Caco-2 (cell line): Measurements from ENCODE around the gene MTARC1. TPM values are rescaled to one million over a fixed set of nuclear protein-coding genes. Genes with fewer than 3 reads are reported as not detected.

Source experiments
- BruUV-seq: library from RNA; stranded (reverse); fragments of 400-500 nt; replicated peaks from 2 replicates; lab custom pipeline; 2021; lab: Mats Ljungman, UMichigan
- CTCF ChIA-PET: fragments of 300-600 bp; sonication (Branson Sonifier 250); formaldehyde crosslinking; loops from one replicate; lab custom pipeline; 2022; ENCODE audit warnings: antibody characterized with exemption; lab: Charles Lee
- POLR2A ChIA-PET: fragments of 300-600 bp; sonication (Branson Sonifier 250); formaldehyde crosslinking; loops from one replicate; lab custom pipeline; 2022; ENCODE audit warnings: antibody characterized with exemption; lab: Charles Lee
- DNase-seq, 2 experiments: peaks; one replicate each; pipeline versions ENCODE4 v3.0.0 to v3.0.0-alpha.2; 2020 to 2022
- H3K27me3 ChIP-seq: replicated peaks from 2 replicates; pipeline ENCODE4 v1.6.0; 2011; ENCODE audit warnings: low read length; ENCODE audit not compliant: control insufficient read depth, insufficient read depth
- H3K36me3 ChIP-seq: 2 replicates; pipeline ENCODE4 v1.5.1; 2011; ENCODE audit warnings: low read length; ENCODE audit not compliant: control insufficient read depth, insufficient read depth
- H3K4me1 ChIP-seq: fragments of 250-450 bp; sonication (Bioruptor Pico); 2 replicates; pipeline ENCODE4 v1.5.1; 2020; ENCODE audit warnings: mild to moderate bottlenecking
- H3K4me3 ChIP-seq: 2 replicates; pipeline ENCODE4 v1.5.1; 2011; ENCODE audit warnings: low read depth, mild to moderate bottlenecking, control low read depth, low read length
- H3K9me3 ChIP-seq: fragments of 250-450 bp; sonication (Bioruptor Pico); 2 replicates; pipeline ENCODE4 v1.5.1; 2020; ENCODE audit warnings: mild to moderate bottlenecking, moderate library complexity
- H3K27ac Mint-ChIP-seq: one replicate; pipeline ENCODE4 v1.8.0; 2022; ENCODE audit warnings: mixed read lengths; ENCODE audit not compliant: unreplicated experiment
- H3K27me3 Mint-ChIP-seq: one replicate; pipeline ENCODE4 v1.8.0; 2022; ENCODE audit warnings: mixed read lengths; ENCODE audit not compliant: insufficient read depth, unreplicated experiment
- H3K36me3 Mint-ChIP-seq: one replicate; pipeline ENCODE4 v1.8.0; 2022; ENCODE audit warnings: mild to moderate bottlenecking, mixed read lengths; ENCODE audit not compliant: insufficient read depth, unreplicated experiment
- H3K4me1 Mint-ChIP-seq: one replicate; pipeline ENCODE4 v1.8.0; 2022; ENCODE audit warnings: low read depth, mixed read lengths; ENCODE audit not compliant: unreplicated experiment
- H3K4me3 Mint-ChIP-seq: one replicate; pipeline ENCODE4 v1.8.0; 2022; ENCODE audit warnings: mild to moderate bottlenecking, moderate library complexity, mixed read lengths; ENCODE audit not compliant: unreplicated experiment
- H3K9me3 Mint-ChIP-seq: one replicate; pipeline ENCODE4 v1.8.0; 2022; ENCODE audit warnings: mixed read lengths; ENCODE audit not compliant: unreplicated experiment
- CTCF ChIP-seq, 2 experiments: fragments of 200-600 bp in 1 of 2; IDR thresholded peaks; 1 replicate in 1 of 2; 2 replicates in 1 of 2; pipeline versions ENCODE4 v1.5.1 to v1.8.0; 2011 to 2022; ENCODE audit warnings: antibody characterized with exemption in 1 of 2, control low read depth in 1 of 2, inconsistent platforms in 1 of 2, low read depth in 1 of 2, low read length in 1 of 2, mild to moderate bottlenecking in 1 of 2, moderate library complexity in 1 of 2; ENCODE audit not compliant: insufficient read depth in 1 of 2, severe bottlenecking in 1 of 2, unreplicated experiment in 1 of 2
- intact Hi-C: fragments of 100-400 bp; cut with micrococcal nuclease; formaldehyde crosslinking; loops from one replicate; pipeline ENCODE4 v1.10.0; 2022; ENCODE audit not compliant: unreplicated experiment
- total RNA-seq: library from RNA; stranded (reverse); gene quantifications from 2 replicates; pipeline ENCODE4 v1.2.3, GENCODE V29; 2022

MTARC1 gene
- total RNA-seq, 1 experiment from 2014 or later = 88.7 TPM

DNA sequence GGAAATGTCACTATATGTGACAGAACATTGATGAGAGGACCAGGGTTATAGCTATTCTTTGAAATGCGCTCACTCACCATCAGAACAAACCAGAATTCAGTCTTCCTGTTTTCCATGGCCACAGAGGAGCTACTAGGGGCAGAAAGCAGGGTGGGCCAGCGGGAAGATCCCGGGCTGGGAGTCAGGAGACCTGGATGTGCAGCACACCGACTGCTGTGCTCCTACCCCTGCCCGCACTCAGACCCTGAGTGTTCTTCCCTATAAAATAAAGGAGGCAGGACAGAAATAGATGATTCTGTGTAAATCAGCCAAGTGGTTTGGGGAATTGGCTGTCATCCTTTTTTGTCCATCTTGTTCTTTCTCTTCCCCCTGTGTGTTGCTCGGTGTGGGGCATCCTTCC, 21.0 kb downstream of the MTARC1 start:
- intact Hi-C loops = no loop called here
- no peaks in the 10 kb centered on the region for H3K4me1 ChIP-seq
- no peak for DNase-seq
- Mint-ChIP-seq H3K27me3 (no peaks in the 10 kb centered on the region), H3K4me3 (no peak overlapping the region), H3K36me3 (peaks cover 47% of the 10 kb centered on the region), H3K27ac (no peak overlapping the region), H3K4me1 (no peaks in the 10 kb centered on the region), H3K9me3 (no peaks in the 10 kb centered on the region)
- H3K9me3 ChIP-seq = no peaks in the 10 kb centered on the region
- no TSS peak for BruUV-seq
- no peaks in the 10 kb centered on the region for H3K27me3 ChIP-seq
- H3K4me3 ChIP-seq = no peak overlapping the region
- CTCF ChIA-PET = no interaction called here
- POLR2A ChIA-PET = no interaction called here
- peaks cover 7% of the 10 kb centered on the region for H3K36me3 ChIP-seq
- TF ChIP-seq CTCF (IDR thresholded peaks at IDR 0.05; ENCODE audit: insufficient read depth in 1 of 2, low read depth in 1 of 2, low read length in 1 of 2, severe bottlenecking in 1 of 2, unreplicated experiment in 1 of 2) = no peak

DNA sequence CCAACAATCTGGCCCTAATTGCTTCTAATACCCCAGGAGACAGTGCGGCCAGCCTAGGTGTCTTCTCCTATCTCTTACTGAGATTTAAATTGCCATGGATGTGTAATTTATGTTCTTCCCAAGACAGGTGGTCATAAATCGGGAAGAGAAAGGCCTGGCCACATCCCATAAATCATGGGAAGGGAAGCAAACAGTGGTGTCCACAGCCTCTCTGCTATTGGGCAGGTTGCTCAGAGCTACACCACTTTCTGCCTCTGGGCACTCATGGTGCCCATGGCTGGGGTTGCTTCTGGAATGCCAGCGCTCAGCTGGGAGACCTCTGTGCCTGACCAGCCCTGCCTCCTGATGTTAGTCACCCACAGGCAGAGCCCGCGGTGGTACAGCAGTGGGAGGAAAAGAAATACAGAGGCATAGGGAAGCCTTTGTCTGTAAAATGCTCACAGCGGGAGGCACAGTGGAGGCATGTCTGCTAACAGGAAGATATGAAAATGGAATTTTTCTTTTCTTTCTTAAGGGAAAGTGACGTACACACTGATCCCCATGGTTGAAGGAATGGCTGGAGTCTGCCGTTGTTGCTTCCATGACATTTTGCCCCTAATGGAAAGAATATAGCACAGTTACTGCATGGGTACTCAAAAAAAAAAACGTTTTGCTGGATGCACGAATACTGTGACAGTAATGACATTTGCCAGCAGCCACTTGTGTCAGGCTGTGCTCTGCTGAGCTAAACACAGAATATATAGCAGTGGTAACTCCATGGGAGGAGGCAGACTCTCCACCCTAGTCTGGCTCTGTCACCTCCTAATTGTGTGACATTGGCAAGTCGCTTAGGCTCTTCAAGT, 21.9 kb downstream of the MTARC1 start:
- no peak for DNase-seq
- no peak overlapping the region for H3K4me3 ChIP-seq
- H3K27ac Mint-ChIP-seq = no peak overlapping the region
- no peak overlapping the region for H3K4me3 Mint-ChIP-seq
- CTCF ChIA-PET = interaction anchor here (0.6 kb wide), 1 partner anchor 11 kb away, joined by 3 read pairs; no protein-coding TSS in a partner anchor
- H3K27me3 ChIP-seq = no peaks in the 10 kb centered on the region
- no peaks in the 10 kb centered on the region for H3K9me3 ChIP-seq
- TF ChIP-seq CTCF (IDR thresholded peaks at IDR 0.05; ENCODE audit: insufficient read depth in 1 of 2, low read depth in 1 of 2, low read length in 1 of 2, severe bottlenecking in 1 of 2, unreplicated experiment in 1 of 2) = no peak
- H3K4me1 Mint-ChIP-seq = no peaks in the 10 kb centered on the region
- peaks cover 7% of the 10 kb centered on the region for H3K36me3 ChIP-seq
- no peaks in the 10 kb centered on the region for H3K27me3 Mint-ChIP-seq
- intact Hi-C loops = no loop called here
- peaks cover 38% of the 10 kb centered on the region for H3K36me3 Mint-ChIP-seq
- no peaks in the 10 kb centered on the region for H3K9me3 Mint-ChIP-seq
- no peaks in the 10 kb centered on the region for H3K4me1 ChIP-seq
- BruUV-seq = no TSS peak
- POLR2A ChIA-PET = no interaction called here

DNA sequence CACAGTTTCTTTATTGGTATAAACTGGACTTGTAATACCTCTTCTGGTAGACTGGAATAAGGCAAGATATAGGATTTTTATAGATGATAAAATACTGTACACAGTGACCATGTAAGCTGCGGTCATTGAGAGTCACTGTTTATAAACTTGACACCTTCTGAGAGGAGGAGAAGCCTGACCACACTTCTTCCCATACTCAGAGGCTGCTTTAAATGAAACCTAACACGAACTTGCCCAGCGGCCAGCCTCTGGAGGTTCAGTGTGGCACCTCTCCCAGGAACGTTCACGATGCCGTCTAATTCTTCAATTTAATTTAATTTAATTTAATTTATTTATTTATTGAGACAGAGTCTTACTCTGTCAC, 22.5 kb downstream of the MTARC1 start:
- no peaks in the 10 kb centered on the region for H3K27me3 Mint-ChIP-seq
- no peaks in the 10 kb centered on the region for H3K9me3 Mint-ChIP-seq
- CTCF ChIA-PET = interaction anchor here (0.6 kb wide), 1 partner anchor 10 kb away, joined by 3 read pairs; no protein-coding TSS in a partner anchor
- H3K4me3 Mint-ChIP-seq = no peak overlapping the region
- intact Hi-C loops = no loop called here
- no peak overlapping the region for H3K4me3 ChIP-seq
- POLR2A ChIA-PET = no interaction called here
- peaks cover 7% of the 10 kb centered on the region for H3K36me3 ChIP-seq
- H3K4me1 ChIP-seq = no peaks in the 10 kb centered on the region
- no peak overlapping the region for H3K27ac Mint-ChIP-seq
- no peaks in the 10 kb centered on the region for H3K4me1 Mint-ChIP-seq
- H3K27me3 ChIP-seq = no peaks in the 10 kb centered on the region
- no peaks in the 10 kb centered on the region for H3K9me3 ChIP-seq
- no peak for TF ChIP-seq CTCF (IDR thresholded peaks at IDR 0.05; ENCODE audit: insufficient read depth in 1 of 2, low read depth in 1 of 2, low read length in 1 of 2, severe bottlenecking in 1 of 2, unreplicated experiment in 1 of 2)
- H3K36me3 Mint-ChIP-seq = peaks cover 33% of the 10 kb centered on the region
- BruUV-seq = no TSS peak
- DNase-seq = no peak
